ENCODE measurements around the gene EPS8.

DNA sequence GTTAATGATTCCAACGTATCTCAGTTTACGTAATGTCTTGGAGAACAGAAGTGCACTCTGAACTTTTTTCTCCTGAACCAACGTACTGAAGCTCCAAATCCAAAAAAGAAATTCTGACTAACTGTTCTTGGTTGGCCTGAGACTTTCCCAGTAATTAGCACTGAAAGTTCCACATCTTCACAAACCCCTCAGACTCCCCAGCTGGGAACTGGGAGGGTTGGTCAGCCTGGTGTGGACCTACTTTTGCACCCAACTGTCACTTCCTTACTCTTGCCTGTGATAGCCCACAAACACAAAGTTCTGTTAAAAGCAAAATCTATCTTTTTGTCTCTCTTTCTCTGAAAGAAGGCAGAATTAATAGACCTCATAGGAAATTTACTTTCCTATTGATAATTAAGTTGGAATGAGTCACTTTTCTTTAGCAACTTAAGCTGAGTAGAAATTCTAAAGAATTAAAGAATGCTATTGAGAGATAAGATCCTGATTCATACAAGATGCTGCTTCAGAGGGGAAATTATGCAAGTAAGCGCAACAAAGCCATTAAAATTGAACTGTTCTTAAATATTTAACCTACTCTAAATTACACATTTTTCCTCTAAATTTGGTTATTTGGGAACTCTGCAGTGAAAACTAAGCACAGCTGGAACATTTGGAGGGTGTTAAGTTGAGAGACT, 155.0 kb downstream of the EPS8 start:
- TF ChIP-seq CTCF (IDR thresholded peaks at IDR 0.05) (no peak), POLR2A (IDR thresholded peaks at IDR 0.05) (no peak)

Data from adrenal gland (tissue), 5 donors.